B cell (primary cell): ENCODE data around the gene ZNF622. TPM values are rescaled to one million over a fixed set of nuclear protein-coding genes. Genes with fewer than 3 reads are reported as not detected.

ENCODE experiments used
- ATAC-seq: fragments of 200-7000 bp; cut with Tn5 transposase; one replicate; pipeline ENCODE4 v1.10.0; 2021; ENCODE audit warnings: low read depth, mild to moderate bottlenecking, moderate number of reproducible peaks, moderate library complexity
- CTCF ChIA-PET: fragments of 350-600 bp; sonication (Branson Sonifier 250); formaldehyde crosslinking; loops from one replicate; lab custom pipeline; 2021; ENCODE audit warnings: antibody characterized with exemption, inconsistent platforms; lab: Charles Lee
- POLR2A ChIA-PET: fragments of 350-600 bp; sonication (Branson Sonifier 250); formaldehyde crosslinking; loops from one replicate; lab custom pipeline; 2021; ENCODE audit warnings: antibody characterized with exemption; lab: Charles Lee
- DNase-seq: peaks from one replicate; pipeline ENCODE4 v3.0.0; 2013
- H2AFZ ChIP-seq: 2 replicates; pipeline ENCODE4 v1.6.1; 2012; ENCODE audit warnings: mild to moderate bottlenecking, low read depth, low read length; ENCODE audit not compliant: insufficient read depth, poor library complexity, severe bottlenecking
- H3K27ac ChIP-seq, 2 donors: 1 replicate in 1 of 2; 2 replicates in 1 of 2; pipeline ENCODE4 v1.5.1; 2012 to 2013; ENCODE audit warnings: low read length in 2 of 2, mild to moderate bottlenecking in 2 of 2, moderate library complexity in 1 of 2
- H3K27me3 ChIP-seq, 4 experiments: fragments of 200-600 bp in 1 of 4; sonication (generic) in 1 of 4; replicated peaks in 1 of 4; 1 replicate in 2 of 4; 2 replicates in 2 of 4; pipeline versions ENCODE4 v1.6.1 to v1.7.0; 2013 to 2016; ENCODE audit warnings: low read length in 3 of 4, mild to moderate bottlenecking in 2 of 4, mixed read lengths in 1 of 4, moderate library complexity in 1 of 4; ENCODE audit not compliant: insufficient read depth in 4 of 4, control insufficient read depth in 3 of 4; ENCODE audit errors: control extremely low read depth in 1 of 4
- H3K36me3 ChIP-seq, 2 experiments: replicated peaks in 1 of 2; 1 replicate in 1 of 2; 2 replicates in 1 of 2; pipeline versions ENCODE4 v1.6.1 to v1.7.1; 2013; ENCODE audit warnings: low read length in 1 of 2; ENCODE audit not compliant: insufficient read depth in 2 of 2, control insufficient read depth in 1 of 2; ENCODE audit errors: control extremely low read depth in 1 of 2, extremely low read depth in 1 of 2
- H3K4me1 ChIP-seq, 2 donors: fragments of 200-600 bp in 1 of 2; sonication (generic) in 1 of 2; 1 replicate in 1 of 2; 2 replicates in 1 of 2; pipeline versions ENCODE4 v1.5.1 to v1.6.1; 2013 to 2017; ENCODE audit warnings: low read length in 2 of 2; ENCODE audit not compliant: control insufficient read depth in 2 of 2, insufficient read depth in 2 of 2
- H3K4me2 ChIP-seq: replicated peaks from 2 replicates; pipeline ENCODE3; 2012; ENCODE audit warnings: mild to moderate bottlenecking, low read depth, low read length; ENCODE audit not compliant: poor library complexity, severe bottlenecking
- H3K4me3 ChIP-seq, 5 experiments: fragments of 200-600 bp in 1 of 5; sonication (generic) in 1 of 5; 1 replicate in 3 of 5; 2 replicates in 2 of 5; pipeline versions ENCODE4 v1.5.1 to v1.7.0; 2011 to 2016; ENCODE audit warnings: low read length in 4 of 5, mild to moderate bottlenecking in 4 of 5, low read depth in 2 of 5, control low read depth in 1 of 5, moderate library complexity in 1 of 5; ENCODE audit not compliant: insufficient read depth in 1 of 5; ENCODE audit errors: control extremely low read depth in 1 of 5, extremely low read depth in 1 of 5
- H3K79me2 ChIP-seq: fragments of 200-600 bp; sonication (generic); one replicate; pipeline ENCODE4 v1.6.0; 2016; ENCODE audit warnings: low read length; ENCODE audit not compliant: control insufficient read depth, insufficient read depth
- H3K9ac ChIP-seq: fragments of 200-600 bp; sonication (generic); 2 replicates; pipeline ENCODE4 v1.6.1; 2017; ENCODE audit warnings: mild to moderate bottlenecking, low read length, moderate library complexity
- H3K9me3 ChIP-seq, 3 donors: one replicate each; pipeline versions ENCODE4 v1.6.1 to v1.7.1; 2013; ENCODE audit warnings: low read length in 2 of 3; ENCODE audit not compliant: control insufficient read depth in 2 of 3, insufficient read depth in 1 of 3; ENCODE audit errors: control extremely low read depth in 1 of 3
- H4K20me1 ChIP-seq: 2 replicates; pipeline ENCODE4 v1.6.0; 2012; ENCODE audit warnings: mild to moderate bottlenecking, low read length; ENCODE audit not compliant: insufficient read depth, control insufficient read depth, poor library complexity, severe bottlenecking
- H3K27ac Mint-ChIP-seq: one replicate; pipeline ENCODE4 v1.8.0; 2021; ENCODE audit warnings: mixed read lengths
- H3K27me3 Mint-ChIP-seq: one replicate; pipeline ENCODE4 v1.8.0; 2021; ENCODE audit warnings: mixed read lengths
- H3K4me1 Mint-ChIP-seq: one replicate; pipeline ENCODE4 v1.8.0; 2021; ENCODE audit warnings: mixed read lengths
- H3K4me3 Mint-ChIP-seq: one replicate; pipeline ENCODE4 v1.8.0; 2021; ENCODE audit warnings: mixed read lengths
- H3K9me3 Mint-ChIP-seq: one replicate; pipeline ENCODE4 v1.8.0; 2022; ENCODE audit warnings: mixed read lengths; ENCODE audit not compliant: insufficient read depth
- CTCF ChIP-seq: fragments of 200-600 bp; IDR thresholded peaks from one replicate; pipeline ENCODE4 v1.8.0; 2022; ENCODE audit warnings: antibody characterized with exemption, mild to moderate bottlenecking
- EZH2 ChIP-seq: IDR thresholded peaks from 2 replicates; pipeline ENCODE4 v1.6.1; 2012; ENCODE audit warnings: borderline replicate concordance, low read depth, mild to moderate bottlenecking, moderate library complexity, low read length; ENCODE audit not compliant: insufficient read depth, poor library complexity, severe bottlenecking
- WGBS: methylation state at CpG from one replicate; pipeline ENCODE4 v1.1.5; 2013; ENCODE audit warnings: missing lambda C conversion rate; ENCODE audit not compliant: insufficient coverage; 5-methylcytosine and 5-hydroxymethylcytosine counted together
- intact Hi-C: fragments of 100-400 bp; cut with micrococcal nuclease; formaldehyde crosslinking; loops from one replicate; pipeline ENCODE4 v1.10.0; 2022
- polyA plus RNA-seq: library from polyadenylated mRNA; depleted of rRNA; stranded (reverse); fragments of >200 nt; gene quantifications from 2 replicates; pipeline ENCODE4 v1.2.3, GENCODE V29; 2012
- total RNA-seq, 2 donors: library from RNA; stranded (reverse); fragments of 120-200 nt in 1 of 2; gene quantifications; 1 replicate in 1 of 2; 2 replicates in 1 of 2; pipeline versions ENCODE4 v1.2.3 to v1.2.4, GENCODE V29; 2013 to 2022

The ZNF622 gene
- total and polyA plus RNA-seq, 2 donors (not counting 1 experiment from before 2014, with no cell fraction given) = 7.5 to 37.1 TPM

- ATAC-seq (no peak), DNase-seq (no peak)
- Histone ChIP-seq H3K27ac (no peak overlapping the region), H3K4me3 (no peak overlapping the region), H3K36me3 (no peaks in the 10 kb centered on the region), H3K9me3 (no peaks in the 10 kb centered on the region), H3K9ac (no peak overlapping the region), H3K4me2 (no peak overlapping the region), H3K79me2 (no peaks in the 10 kb centered on the region), H2AFZ (no peak overlapping the region), H3K4me1 (no peaks in the 10 kb centered on the region), H4K20me1 (no peaks in the 10 kb centered on the region), H3K27me3 (no peaks in the 10 kb centered on the region)
- Mint-ChIP-seq H3K9me3 (no peaks in the 10 kb centered on the region), H3K4me3 (no peak overlapping the region), H3K27ac (no peak overlapping the region), H3K27me3 (peaks cover 17% of the 10 kb centered on the region), H3K4me1 (no peaks in the 10 kb centered on the region)
- intact Hi-C loops = no loop called here
- WGBS = 88% methylated on average over 3 of the region's 4 CpGs
- TF ChIP-seq EZH2 (no peak), CTCF (no peak)
- CTCF ChIA-PET = no interaction called here
- POLR2A ChIA-PET = no interaction called here
Measured at GRCh38 chr5:16418471-16418922, 47.1 kb downstream of the ZNF622 start.

GRCh38 chr5:16417398-16418074 lies 48.1 kb downstream of the ZNF622 start:
- Histone ChIP-seq H3K4me3 (no peak overlapping the region), H3K27ac (no peak overlapping the region), H3K27me3 (peaks cover 0 to 3% (median 0%) of the 10 kb centered on the region in 4 experiments), H3K36me3 (no peaks in the 10 kb centered on the region), H3K79me2 (no peaks in the 10 kb centered on the region), H3K4me1 (no peaks in the 10 kb centered on the region), H2AFZ (no peak overlapping the region), H3K9me3 (no peaks in the 10 kb centered on the region), H4K20me1 (no peaks in the 10 kb centered on the region), H3K4me2 (no peak overlapping the region), H3K9ac (no peak overlapping the region)
- intact Hi-C loops = no loop called here
- TF ChIP-seq CTCF (no peak), EZH2 (no peak)
- WGBS = 88% methylated on average over 6 of the region's 6 CpGs
- ChIA-PET POLR2A (no interaction called here), CTCF (no interaction called here)
- H3K4me1 Mint-ChIP-seq = no peaks in the 10 kb centered on the region
- no peak overlapping the region for H3K4me3 Mint-ChIP-seq
- H3K27ac Mint-ChIP-seq = no peak overlapping the region
- DNase-seq = no peak
- no peaks in the 10 kb centered on the region for H3K9me3 Mint-ChIP-seq
- peaks cover 10% of the 10 kb centered on the region for H3K27me3 Mint-ChIP-seq
- no peak for ATAC-seq
